Hypothalamus (tissue), 51 donors: ENCODE data around the gene MADD.

Source experiments
- DNase-seq, 51 donors: peaks; one replicate each; lab custom pipeline; 2025; lab: John Stamatoyannopoulos, UW

Gene MADD

GRCh38 chr11:47378010-47378835 is 108.3 kb downstream of the MADD start, which contains the start of gene SPI1:
Gene SPI1 (minus strand): TSS chr11:47378547. CDS start chr11:47378353, 194 bp downstream.
- peak in 15 of 51 donors; percentile 24 to 48 (median 31) for DNase-seq

- DNase-seq = no peak
Observed at GRCh38 chr11:47378836-47379170, 108.9 kb downstream of the MADD start.

GRCh38 chr11:47379317-47379716 is 109.4 kb downstream of the MADD start:
- no peak for DNase-seq
